ENCODE results near the gene MAFG. TPM values are rescaled to one million over a fixed set of nuclear protein-coding genes. Genes with fewer than 3 reads are reported as not detected.

MAFG gene
- total and polyA plus RNA-seq, 9 of the 15 experiments (the other 6 are each of a cell fraction or from before 2014, with no cell fraction given): 1.1 to 58.1 (median 24.9) TPM

DNA sequence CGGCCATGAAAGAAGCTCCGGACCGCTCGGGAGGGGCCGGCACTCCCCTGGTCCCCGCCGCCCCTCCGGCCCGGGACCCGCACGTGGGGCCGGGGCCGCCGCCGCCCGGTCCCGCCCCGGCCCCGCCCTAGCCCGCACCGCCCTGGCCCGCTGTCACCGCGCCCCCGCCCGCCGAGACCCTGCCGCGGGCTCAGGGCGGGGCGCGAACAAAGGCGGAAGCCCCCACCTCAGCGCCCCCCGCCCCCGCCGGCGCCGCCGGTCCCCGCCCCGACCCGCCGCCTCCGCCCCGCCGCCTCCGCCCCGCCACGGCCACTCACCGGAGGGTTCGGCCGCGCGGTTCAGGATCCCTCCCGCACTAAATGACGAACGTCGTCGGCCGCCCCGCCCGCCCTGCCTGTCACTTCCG lies 56.6 kb downstream of the MAFG start, which contains the start of gene ARHGDIA (continued):
- TF ChIP-seq, protein P1, sequence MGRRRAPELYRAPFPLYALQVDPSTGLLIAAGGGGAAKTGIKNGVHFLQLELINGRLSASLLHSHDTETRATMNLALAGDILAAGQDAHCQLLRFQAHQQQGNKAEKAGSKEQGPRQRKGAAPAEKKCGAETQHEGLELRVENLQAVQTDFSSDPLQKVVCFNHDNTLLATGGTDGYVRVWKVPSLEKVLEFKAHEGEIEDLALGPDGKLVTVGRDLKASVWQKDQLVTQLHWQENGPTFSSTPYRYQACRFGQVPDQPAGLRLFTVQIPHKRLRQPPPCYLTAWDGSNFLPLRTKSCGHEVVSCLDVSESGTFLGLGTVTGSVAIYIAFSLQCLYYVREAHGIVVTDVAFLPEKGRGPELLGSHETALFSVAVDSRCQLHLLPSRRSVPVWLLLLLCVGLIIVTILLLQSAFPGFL (CRISPR knock-in tag; IDR thresholded peaks at IDR 0.05): no peak
- TF ChIP-seq EP300 (IDR thresholded peaks at IDR 0.05; ENCODE audit: low read length) (no peak), CHCHD3 (CRISPR knock-in tag; IDR thresholded peaks at IDR 0.05) (no peak), ZNF316 (IDR thresholded peaks at IDR 0.05) (no peak), ZNF699 (CRISPR knock-in tag; IDR thresholded peaks at IDR 0.05; ENCODE audit: insufficient replicate concordance) (no peak), ZNF282 (CRISPR knock-in tag; IDR thresholded peaks at IDR 0.05) (no peak), ZNF445 (CRISPR knock-in tag; IDR thresholded peaks at IDR 0.05; ENCODE audit: low read depth) (no peak), NR2C1 (IDR thresholded peaks at IDR 0.05) (0 out of 2 replicates have a peak, but pooled peaks have one; percentile 44), NR2C1 (tag; IDR thresholded peaks at IDR 0.05) (no peak), ZC3H8 (IDR thresholded peaks at IDR 0.05) (no peak), TEAD4 (IDR thresholded peaks at IDR 0.05; ENCODE audit: low read length) (no peak), TEAD4 (CRISPR knock-in tag; IDR thresholded peaks at IDR 0.05; ENCODE audit: borderline replicate concordance) (no peak), SIN3A (IDR thresholded peaks at IDR 0.05; ENCODE audit: borderline replicate concordance in 2 of 2, control insufficient read depth in 1 of 2, low read depth in 2 of 2, low read length in 2 of 2) (0 out of 4 replicates have a peak, but pooled peaks of 1 of the 2 experiments have one; percentile 61), ZNF354B (CRISPR knock-in tag; IDR thresholded peaks at IDR 0.05) (no peak), SIRT6 (IDR thresholded peaks at IDR 0.05; ENCODE audit: low read depth, low read length) (no peak)
- TF ChIP-seq, protein P2, sequence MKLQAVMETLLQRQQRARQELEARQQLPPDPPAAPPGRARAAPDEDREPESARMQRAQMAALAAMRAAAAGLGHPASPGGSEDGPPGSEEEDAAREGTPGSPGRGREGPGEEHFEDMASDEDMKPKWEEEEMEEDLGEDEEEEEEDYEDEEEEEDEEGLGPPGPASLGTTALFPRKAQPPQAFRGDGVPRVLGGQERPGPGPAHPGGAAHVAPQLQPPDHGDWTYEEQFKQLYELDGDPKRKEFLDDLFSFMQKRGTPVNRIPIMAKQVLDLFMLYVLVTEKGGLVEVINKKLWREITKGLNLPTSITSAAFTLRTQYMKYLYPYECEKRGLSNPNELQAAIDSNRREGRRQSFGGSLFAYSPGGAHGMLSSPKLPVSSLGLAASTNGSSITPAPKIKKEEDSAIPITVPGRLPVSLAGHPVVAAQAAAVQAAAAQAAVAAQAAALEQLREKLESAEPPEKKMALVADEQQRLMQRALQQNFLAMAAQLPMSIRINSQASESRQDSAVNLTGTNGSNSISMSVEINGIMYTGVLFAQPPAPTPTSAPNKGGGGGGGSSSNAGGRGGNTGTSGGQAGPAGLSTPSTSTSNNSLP (IDR thresholded peaks at IDR 0.05; ENCODE audit: borderline replicate concordance, low read depth, low read length): no peak
- TF ChIP-seq, protein P3, sequence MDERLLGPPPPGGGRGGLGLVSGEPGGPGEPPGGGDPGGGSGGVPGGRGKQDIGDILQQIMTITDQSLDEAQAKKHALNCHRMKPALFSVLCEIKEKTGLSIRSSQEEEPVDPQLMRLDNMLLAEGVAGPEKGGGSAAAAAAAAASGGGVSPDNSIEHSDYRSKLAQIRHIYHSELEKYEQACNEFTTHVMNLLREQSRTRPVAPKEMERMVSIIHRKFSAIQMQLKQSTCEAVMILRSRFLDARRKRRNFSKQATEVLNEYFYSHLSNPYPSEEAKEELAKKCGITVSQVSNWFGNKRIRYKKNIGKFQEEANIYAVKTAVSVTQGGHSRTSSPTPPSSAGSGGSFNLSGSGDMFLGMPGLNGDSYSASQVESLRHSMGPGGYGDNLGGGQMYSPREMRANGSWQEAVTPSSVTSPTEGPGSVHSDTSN (CRISPR knock-in tag; IDR thresholded peaks at IDR 0.05; ENCODE audit: low read depth): peak; percentile 38; the same call in 1 of the 2 replicates
- TF ChIP-seq, protein P3 (tag; conservative IDR thresholded peaks at IDR 0.05; ENCODE audit: low read depth): no peak
- TF ChIP-seq, protein P4, sequence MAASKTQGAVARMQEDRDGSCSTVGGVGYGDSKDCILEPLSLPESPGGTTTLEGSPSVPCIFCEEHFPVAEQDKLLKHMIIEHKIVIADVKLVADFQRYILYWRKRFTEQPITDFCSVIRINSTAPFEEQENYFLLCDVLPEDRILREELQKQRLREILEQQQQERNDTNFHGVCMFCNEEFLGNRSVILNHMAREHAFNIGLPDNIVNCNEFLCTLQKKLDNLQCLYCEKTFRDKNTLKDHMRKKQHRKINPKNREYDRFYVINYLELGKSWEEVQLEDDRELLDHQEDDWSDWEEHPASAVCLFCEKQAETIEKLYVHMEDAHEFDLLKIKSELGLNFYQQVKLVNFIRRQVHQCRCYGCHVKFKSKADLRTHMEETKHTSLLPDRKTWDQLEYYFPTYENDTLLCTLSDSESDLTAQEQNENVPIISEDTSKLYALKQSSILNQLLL (CRISPR knock-in tag; IDR thresholded peaks at IDR 0.05; ENCODE audit: borderline replicate concordance): no peak
- TF ChIP-seq, protein P5, sequence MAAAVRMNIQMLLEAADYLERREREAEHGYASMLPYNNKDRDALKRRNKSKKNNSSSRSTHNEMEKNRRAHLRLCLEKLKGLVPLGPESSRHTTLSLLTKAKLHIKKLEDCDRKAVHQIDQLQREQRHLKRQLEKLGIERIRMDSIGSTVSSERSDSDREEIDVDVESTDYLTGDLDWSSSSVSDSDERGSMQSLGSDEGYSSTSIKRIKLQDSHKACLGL (CRISPR knock-in tag; IDR thresholded peaks at IDR 0.05; ENCODE audit: borderline replicate concordance, poor library complexity, severe bottlenecking): no peak
